ENCODE measurements around the gene SH2D7.

Gene SH2D7

GRCh38 chr15:78097667-78098066 is 5.3 kb downstream of the SH2D7 start:
- CTCF ChIA-PET = interaction anchor here (1.0 to 22.7 kb wide), 6 partner anchors 9 to 131 kb away, joined by 3 to 538 read pairs (median 6); no protein-coding TSS in a partner anchor
- no peak for DNase-seq (ENCODE audit: low read depth, low spot score)
- POLR2A ChIA-PET = no interaction called here

GRCh38 chr15:78098131-78098755 is 5.9 kb downstream of the SH2D7 start:
- no peak overlapping the region for H3K4me3 ChIP-seq (ENCODE audit: low read depth, low read length)
- ChIA-PET POLR2A (no interaction called here), CTCF (interaction anchor here (1.2 to 22.7 kb wide), 5 partner anchors 8 to 132 kb away, joined by 3 to 538 read pairs (median 6); no protein-coding TSS in a partner anchor)
- DNase-seq (ENCODE audit: low read depth, low spot score) = no peak
- no peak for TF ChIP-seq CTCF (IDR thresholded peaks at IDR 0.05; ENCODE audit: insufficient read depth, low read length, missing control alignments)

More at GRCh38 chr15:78097667-78098066, 5.3 kb downstream of the SH2D7 start:
- no peak overlapping the region for H3K4me3 ChIP-seq (ENCODE audit: low read depth, low read length)
- no peak for TF ChIP-seq CTCF (IDR thresholded peaks at IDR 0.05; ENCODE audit: insufficient read depth, low read length, missing control alignments)

- ChIA-PET POLR2A (no interaction called here), CTCF (interaction anchor here (0.9 to 22.7 kb wide), 5 partner anchors 9 to 142 kb away, joined by 3 to 538 read pairs (median 11); no protein-coding TSS in a partner anchor)
- no peak for DNase-seq (ENCODE audit: low read depth, low spot score)
- H3K4me3 ChIP-seq (ENCODE audit: low read depth, low read length) = no peak overlapping the region
- TF ChIP-seq CTCF (IDR thresholded peaks at IDR 0.05; ENCODE audit: insufficient read depth, low read length, missing control alignments) = no peak
These were observed 8.5 kb downstream of the SH2D7 start for GRCh38 chr15:78100886-78101285.

DNA sequence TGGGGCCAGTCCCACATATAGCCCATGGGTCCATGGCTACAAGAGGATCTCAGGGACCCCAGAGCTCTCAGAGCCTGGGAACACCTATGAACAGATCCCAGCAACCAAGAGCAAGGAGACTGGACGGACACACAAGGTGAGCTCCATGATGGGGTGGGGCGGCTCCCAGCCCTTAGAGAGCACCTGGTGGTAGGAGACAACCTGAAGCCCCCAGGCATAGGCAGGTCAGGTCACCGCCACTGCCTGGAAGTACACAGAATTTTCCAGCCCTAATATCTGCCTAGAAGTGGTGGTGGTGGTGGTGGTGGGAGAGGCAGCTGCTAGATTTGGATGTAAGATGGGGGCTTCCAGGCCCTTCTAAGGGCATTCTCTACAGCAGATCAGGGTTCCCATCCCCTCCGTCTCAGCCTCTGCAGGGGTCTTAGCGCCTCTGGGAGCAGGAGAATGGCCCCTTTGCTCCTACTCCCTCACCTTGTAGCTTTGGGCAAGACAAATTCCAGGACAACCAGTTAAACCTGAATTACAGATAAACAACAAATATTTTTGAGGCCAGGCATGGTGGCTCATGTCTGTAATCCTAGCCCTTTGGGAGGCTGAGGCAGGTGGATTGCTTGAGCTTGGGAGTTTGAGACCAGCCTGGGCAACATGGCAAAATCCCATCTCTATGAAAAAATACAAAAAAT is 9.2 kb downstream of the SH2D7 start:
- POLR2A ChIA-PET = no interaction called here
- H3K4me3 ChIP-seq (ENCODE audit: low read depth, low read length) = no peak overlapping the region
- CTCF ChIA-PET = interaction anchor here (0.9 to 22.7 kb wide), 6 partner anchors 10 to 143 kb away, joined by 3 to 538 read pairs (median 20); partner anchors contain the start of gene SH2D7
- no peak for TF ChIP-seq CTCF (IDR thresholded peaks at IDR 0.05; ENCODE audit: insufficient read depth, low read length, missing control alignments)
- DNase-seq (ENCODE audit: low read depth, low spot score) = no peak

DNA sequence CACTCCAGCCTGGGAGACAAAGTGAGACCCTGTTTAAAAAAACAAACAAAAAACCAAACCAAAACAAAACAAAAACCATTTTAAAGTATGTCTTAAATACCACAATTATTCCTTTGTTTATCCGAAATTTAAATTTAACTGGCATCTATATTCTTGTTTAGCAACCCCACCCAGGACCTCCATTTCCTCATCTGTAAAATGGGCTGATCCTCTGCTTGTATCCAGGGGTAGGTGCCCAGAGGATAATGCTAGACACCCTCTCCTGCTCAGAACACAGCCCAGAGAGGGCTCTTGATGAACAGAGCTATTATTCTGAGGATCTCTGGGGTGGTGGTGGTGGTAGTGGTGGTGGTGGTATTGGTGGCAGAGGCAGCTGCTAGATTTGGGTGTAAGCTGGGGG is 9.8 kb downstream of the SH2D7 start:
- no peak overlapping the region for H3K4me3 ChIP-seq (ENCODE audit: low read depth, low read length)
- POLR2A ChIA-PET = no interaction called here
- CTCF ChIA-PET = interaction anchor here (1.4 to 22.7 kb wide), 6 partner anchors 10 to 145 kb away, joined by 3 to 538 read pairs (median 70); partner anchors contain the start of gene SH2D7
- TF ChIP-seq CTCF (IDR thresholded peaks at IDR 0.05; ENCODE audit: insufficient read depth, low read length, missing control alignments) = no peak
- no peak for DNase-seq (ENCODE audit: low read depth, low spot score)

DNA sequence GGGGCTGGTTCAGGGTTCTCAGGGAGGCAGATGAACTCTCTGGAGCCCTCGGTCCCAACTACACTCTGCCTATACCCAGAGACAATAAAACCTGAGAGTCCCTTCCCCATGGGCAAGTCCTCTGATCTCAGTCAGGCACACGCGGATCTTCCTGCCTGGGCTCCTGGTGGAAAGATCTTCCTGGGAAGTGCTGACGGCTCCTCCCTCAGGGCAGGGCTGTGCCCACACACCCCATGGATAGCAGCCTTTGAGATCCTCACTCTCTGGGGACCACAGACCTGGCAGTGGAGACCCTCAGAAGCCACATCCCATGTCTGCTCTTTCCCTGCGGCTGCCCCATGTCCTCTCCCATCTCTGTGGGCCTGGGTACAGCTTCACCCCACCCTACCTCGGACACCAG is 10.4 kb downstream of the SH2D7 start:
- no peak overlapping the region for H3K4me3 ChIP-seq (ENCODE audit: low read depth, low read length)
- DNase-seq (ENCODE audit: low read depth, low spot score) = no peak
- TF ChIP-seq CTCF (IDR thresholded peaks at IDR 0.05; ENCODE audit: insufficient read depth, low read length, missing control alignments) = no peak
- CTCF ChIA-PET = interaction anchor here (0.7 to 22.7 kb wide), 6 partner anchors 9 to 146 kb away, joined by 3 to 538 read pairs (median 70); partner anchors contain the start of gene SH2D7
- POLR2A ChIA-PET = no interaction called here

All from AG04449 (cell line).